Measurements from ENCODE around the gene ERCC6L2.

- TF ChIP-seq, protein P1, sequence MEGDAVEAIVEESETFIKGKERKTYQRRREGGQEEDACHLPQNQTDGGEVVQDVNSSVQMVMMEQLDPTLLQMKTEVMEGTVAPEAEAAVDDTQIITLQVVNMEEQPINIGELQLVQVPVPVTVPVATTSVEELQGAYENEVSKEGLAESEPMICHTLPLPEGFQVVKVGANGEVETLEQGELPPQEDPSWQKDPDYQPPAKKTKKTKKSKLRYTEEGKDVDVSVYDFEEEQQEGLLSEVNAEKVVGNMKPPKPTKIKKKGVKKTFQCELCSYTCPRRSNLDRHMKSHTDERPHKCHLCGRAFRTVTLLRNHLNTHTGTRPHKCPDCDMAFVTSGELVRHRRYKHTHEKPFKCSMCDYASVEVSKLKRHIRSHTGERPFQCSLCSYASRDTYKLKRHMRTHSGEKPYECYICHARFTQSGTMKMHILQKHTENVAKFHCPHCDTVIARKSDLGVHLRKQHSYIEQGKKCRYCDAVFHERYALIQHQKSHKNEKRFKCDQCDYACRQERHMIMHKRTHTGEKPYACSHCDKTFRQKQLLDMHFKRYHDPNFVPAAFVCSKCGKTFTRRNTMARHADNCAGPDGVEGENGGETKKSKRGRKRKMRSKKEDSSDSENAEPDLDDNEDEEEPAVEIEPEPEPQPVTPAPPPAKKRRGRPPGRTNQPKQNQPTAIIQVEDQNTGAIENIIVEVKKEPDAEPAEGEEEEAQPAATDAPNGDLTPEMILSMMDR (IDR thresholded peaks at IDR 0.05; ENCODE audit: control extremely low read depth in 1 of 3, insufficient read depth in 1 of 3, low read depth in 1 of 3, low read length in 3 of 3) = no peak
- no peak for TF ChIP-seq EP300 (IDR thresholded peaks at IDR 0.05; ENCODE audit: borderline replicate concordance in 1 of 2, low read depth in 2 of 2, low read length in 2 of 2)
- no peak for TF ChIP-seq POLR2AphosphoS5 (IDR thresholded peaks at IDR 0.05; ENCODE audit: low read depth, low read length)
- no peak for TF ChIP-seq POLR2A (IDR thresholded peaks at IDR 0.05; ENCODE audit: control extremely low read depth in 1 of 2, low read depth in 2 of 2, low read length in 2 of 2)
- TF ChIP-seq CEBPB (IDR thresholded peaks at IDR 0.05; ENCODE audit: low read depth, low read length) = no peak
- TF ChIP-seq JUND (IDR thresholded peaks at IDR 0.05; ENCODE audit: low read length) = no peak
- no peak for TF ChIP-seq MAFK (IDR thresholded peaks at IDR 0.05; ENCODE audit: low read depth, low read length)
- no peak for TF ChIP-seq RFX5 (IDR thresholded peaks at IDR 0.05; ENCODE audit: borderline replicate concordance, low read depth, low read length)
- no peak for TF ChIP-seq EGR1 (IDR thresholded peaks at IDR 0.05; ENCODE audit: borderline replicate concordance, low read depth, low read length)
Observed at GRCh38 chr9:95834281-95834907, 41.1 kb upstream of the ERCC6L2 start.
